Upper lobe of left lung (tissue), 4 donors: ENCODE results near the gene ZNF792.

Experiments
- CTCF ChIP-seq, 6 experiments: fragments of 450-650 bp in 4 of 6; fragments of 200-600 bp in 2 of 6; sonication (generic) in 2 of 6; IDR thresholded peaks; one replicate each; pipeline ENCODE4 v1.5.1; 2016 to 2019; ENCODE audit warnings: antibody characterized with exemption in 6 of 6
- EP300 ChIP-seq, 4 donors: sonication (generic); formaldehyde crosslinking; IDR thresholded peaks; one replicate each; pipeline ENCODE4 v1.5.1; 2017; ENCODE audit warnings: antibody characterized with exemption in 4 of 4, control low read depth in 2 of 4

DNA sequence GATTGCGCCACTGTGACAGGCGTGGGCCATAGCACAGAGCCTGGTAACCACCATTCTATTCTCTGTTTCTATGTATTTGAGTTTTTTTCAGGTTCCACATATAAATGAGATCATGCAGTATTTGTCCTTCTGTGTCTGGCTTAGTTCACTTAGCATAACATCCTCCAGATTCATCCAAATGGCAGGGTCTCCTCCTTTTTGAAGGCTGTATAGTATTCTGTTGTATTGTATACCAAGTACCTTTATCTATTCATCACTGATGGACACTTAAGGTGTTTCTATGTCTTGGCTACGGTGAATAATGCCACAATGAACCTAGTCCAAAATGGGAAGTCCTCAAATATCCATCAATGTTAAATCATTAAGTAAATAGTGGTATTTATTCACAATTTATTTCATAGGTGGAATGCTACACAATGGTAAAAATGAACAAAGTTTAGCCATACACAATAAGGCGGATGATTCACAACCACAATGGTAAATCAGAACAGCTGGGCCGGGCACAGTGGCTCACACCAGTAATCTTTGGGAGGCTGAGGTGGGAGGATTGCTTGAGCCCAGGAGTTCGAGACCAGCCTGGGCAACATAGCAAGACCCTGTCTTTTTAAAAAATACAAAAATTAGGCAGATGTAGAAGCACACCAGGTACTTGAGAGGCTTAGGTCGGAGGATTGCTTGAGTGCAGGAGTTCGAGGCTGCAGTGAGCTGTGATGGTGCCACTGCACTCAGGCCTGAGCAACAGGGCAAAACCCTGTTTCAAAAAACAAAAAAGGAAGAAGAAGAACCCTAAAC, 27.7 kb upstream of the ZNF792 start:
- TF ChIP-seq CTCF (IDR thresholded peaks at IDR 0.05) (no peak), EP300 (IDR thresholded peaks at IDR 0.05) (no peak)
